ENCODE measurements around the gene EXOC3. TPM values are rescaled to one million over a fixed set of nuclear protein-coding genes. Genes with fewer than 3 reads are reported as not detected.

Gene EXOC3
- total RNA-seq, 1 donor from 2014 or later: 64.6 TPM

GRCh38 chr5:404666-405241, 38.2 kb upstream of the EXOC3 start:
- no peaks in the 10 kb centered on the region for H3K27me3 Mint-ChIP-seq
- no peak overlapping the region for H3K27ac Mint-ChIP-seq
- no peaks in the 10 kb centered on the region for H3K9me3 Mint-ChIP-seq
- peaks cover 30% of the 10 kb centered on the region for H3K4me1 Mint-ChIP-seq (ENCODE audit: unreplicated experiment)
- no peaks in the 10 kb centered on the region for H3K36me3 Mint-ChIP-seq
- TF ChIP-seq CTCF (conservative IDR thresholded peaks at IDR 0.05): no peak
- no peak overlapping the region for H3K4me3 Mint-ChIP-seq
- DNase-seq (ENCODE audit: extremely low spot score, unreplicated experiment): no peak

GRCh38 chr5:405421-405820, 37.6 kb upstream of the EXOC3 start:
- H3K9me3 Mint-ChIP-seq: no peaks in the 10 kb centered on the region
- H3K4me3 Mint-ChIP-seq: no peak overlapping the region
- peak; percentile 60 for DNase-seq (ENCODE audit: extremely low spot score, unreplicated experiment)

GRCh38 chr5:406041-406440, 36.9 kb upstream of the EXOC3 start:
- TF ChIP-seq CTCF (conservative IDR thresholded peaks at IDR 0.05): no peak
- Mint-ChIP-seq H3K4me3 (no peak overlapping the region), H3K27ac (no peak overlapping the region), H3K4me1 (ENCODE audit: unreplicated experiment) (peaks cover 20% of the 10 kb centered on the region), H3K27me3 (no peaks in the 10 kb centered on the region), H3K9me3 (peaks cover under 1% of the 10 kb centered on the region), H3K36me3 (no peaks in the 10 kb centered on the region)
- DNase-seq (ENCODE audit: extremely low spot score, unreplicated experiment): no peak

More at GRCh38 chr5:405421-405820, 37.6 kb upstream of the EXOC3 start:
- peaks cover 23% of the 10 kb centered on the region for H3K4me1 Mint-ChIP-seq (ENCODE audit: unreplicated experiment)
- H3K36me3 Mint-ChIP-seq: no peaks in the 10 kb centered on the region
- H3K27ac Mint-ChIP-seq: no peak overlapping the region
- no peak for TF ChIP-seq CTCF (conservative IDR thresholded peaks at IDR 0.05)
- no peaks in the 10 kb centered on the region for H3K27me3 Mint-ChIP-seq

GRCh38 chr5:407051-407450, 35.9 kb upstream of the EXOC3 start:
- Mint-ChIP-seq H3K27me3 (no peaks in the 10 kb centered on the region), H3K4me1 (ENCODE audit: unreplicated experiment) (peaks cover 20% of the 10 kb centered on the region), H3K27ac (no peak overlapping the region), H3K4me3 (no peak overlapping the region), H3K36me3 (no peaks in the 10 kb centered on the region), H3K9me3 (peaks cover 3% of the 10 kb centered on the region)
- no peak for TF ChIP-seq CTCF (conservative IDR thresholded peaks at IDR 0.05)
- no peak for DNase-seq (ENCODE audit: extremely low spot score, unreplicated experiment)

GRCh38 chr5:407801-408268, 35.1 kb upstream of the EXOC3 start:
- Mint-ChIP-seq H3K27me3 (no peaks in the 10 kb centered on the region), H3K4me1 (ENCODE audit: unreplicated experiment) (peaks cover 25% of the 10 kb centered on the region), H3K9me3 (peaks cover 3% of the 10 kb centered on the region), H3K27ac (no peak overlapping the region), H3K36me3 (no peaks in the 10 kb centered on the region), H3K4me3 (no peak overlapping the region)
- no peak for TF ChIP-seq CTCF (conservative IDR thresholded peaks at IDR 0.05)
- no peak for DNase-seq (ENCODE audit: extremely low spot score, unreplicated experiment)
